HG03175 (cell line): Measurements from ENCODE around the gene COL21A1.

Source experiments
- ATAC-seq: cut with Tn5 transposase; IDR thresholded peaks from one replicate; pipeline ENCODE4 v1.9.1; 2021; ENCODE audit warnings: mild to moderate bottlenecking, moderate library complexity; ENCODE audit not compliant: unreplicated experiment

COL21A1 gene

DNA sequence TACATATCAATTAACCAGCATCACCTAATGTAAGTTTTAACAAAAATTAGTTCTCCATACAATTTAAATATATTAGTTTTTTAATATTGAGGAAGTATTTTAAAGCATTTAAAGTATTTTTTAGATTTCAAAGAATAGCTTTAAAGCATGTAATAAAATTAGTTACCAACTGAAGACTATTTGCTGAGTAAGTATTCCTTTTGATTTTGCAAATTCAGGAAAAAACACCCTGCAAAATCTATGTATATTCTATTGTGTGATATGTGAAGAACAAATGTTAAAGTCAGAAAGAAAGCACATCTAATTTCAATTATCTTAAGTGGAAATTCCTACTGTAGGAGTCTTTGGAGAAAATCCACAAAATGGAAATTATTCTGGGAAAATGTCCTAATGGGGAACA lies 107.3 kb downstream of the COL21A1 start:
- no peak for ATAC-seq

DNA sequence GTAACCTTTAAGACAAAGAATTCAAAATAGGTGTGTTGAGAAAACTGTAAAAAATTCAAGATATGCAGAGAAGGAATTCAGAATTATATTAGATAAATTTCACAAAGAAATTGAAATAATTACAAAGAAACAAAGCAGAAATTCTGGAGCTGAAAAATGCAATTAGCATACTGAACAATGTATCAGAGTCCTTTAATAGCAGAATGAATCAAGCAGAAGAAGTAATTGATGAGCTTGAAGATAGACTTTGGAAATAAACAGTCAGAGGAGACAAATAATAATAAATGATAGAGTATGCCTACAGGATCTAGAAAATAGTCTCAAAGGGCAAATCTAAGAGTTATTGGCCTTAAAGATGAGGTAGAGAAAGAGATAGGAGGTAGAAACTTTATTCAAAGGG lies 131.7 kb downstream of the COL21A1 start:
- no peak for ATAC-seq

DNA sequence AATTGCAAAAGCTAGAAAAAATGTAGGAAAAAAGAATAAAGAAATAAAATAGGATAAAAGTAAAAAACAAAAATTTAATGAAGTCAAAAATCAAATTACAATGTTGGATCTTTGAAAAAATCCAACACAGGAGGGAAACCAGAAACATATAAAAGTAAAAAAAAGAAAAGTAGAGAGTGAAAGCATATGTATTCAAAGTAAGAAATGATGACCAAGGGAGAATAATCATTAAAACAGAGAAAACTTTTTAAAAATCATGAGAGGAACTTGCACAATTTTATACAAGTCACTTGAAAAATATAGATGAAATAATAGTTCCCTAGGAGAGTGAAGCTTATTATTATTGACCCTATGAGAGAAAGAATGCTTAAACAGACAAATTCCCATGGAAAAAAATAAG lies 138.2 kb downstream of the COL21A1 start:
- ATAC-seq: no peak

DNA sequence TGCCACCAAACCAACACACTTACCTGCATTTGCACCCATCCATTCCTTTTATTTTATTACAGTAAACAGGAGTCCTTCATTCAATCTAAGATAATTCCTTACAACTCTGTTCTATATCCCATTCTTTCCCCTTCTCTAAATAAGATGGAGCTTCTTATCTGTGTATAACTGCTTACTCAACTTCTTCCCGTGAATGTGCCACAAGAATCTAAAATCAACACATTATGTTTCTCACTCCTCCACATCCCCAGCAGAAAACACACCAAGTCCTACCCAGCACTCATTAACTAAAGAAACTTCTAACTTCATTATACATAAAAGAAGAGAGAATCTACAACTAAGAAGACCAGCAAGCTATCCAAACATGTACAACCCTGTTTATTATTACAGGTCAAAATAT lies 141.1 kb downstream of the COL21A1 start:
- ATAC-seq: no peak

DNA sequence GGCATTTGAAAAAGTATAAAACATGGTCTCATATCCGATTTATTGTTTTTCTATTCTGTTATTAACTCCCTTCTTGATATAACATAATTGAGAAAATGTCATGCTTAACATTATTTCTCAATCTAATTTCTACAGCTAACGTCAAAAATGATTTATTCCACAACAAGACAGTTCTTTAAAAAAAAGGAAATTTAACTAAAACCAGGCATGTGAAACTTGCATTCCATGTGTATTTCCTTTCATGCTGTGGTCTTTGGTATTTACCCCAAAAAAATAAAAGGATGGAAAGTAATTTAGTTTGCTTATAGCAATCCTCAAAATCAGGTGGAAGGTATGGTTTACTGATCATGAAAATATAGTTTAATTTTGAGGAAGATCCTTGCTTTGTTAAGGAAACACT lies 142.8 kb downstream of the COL21A1 start:
- no peak for ATAC-seq

DNA sequence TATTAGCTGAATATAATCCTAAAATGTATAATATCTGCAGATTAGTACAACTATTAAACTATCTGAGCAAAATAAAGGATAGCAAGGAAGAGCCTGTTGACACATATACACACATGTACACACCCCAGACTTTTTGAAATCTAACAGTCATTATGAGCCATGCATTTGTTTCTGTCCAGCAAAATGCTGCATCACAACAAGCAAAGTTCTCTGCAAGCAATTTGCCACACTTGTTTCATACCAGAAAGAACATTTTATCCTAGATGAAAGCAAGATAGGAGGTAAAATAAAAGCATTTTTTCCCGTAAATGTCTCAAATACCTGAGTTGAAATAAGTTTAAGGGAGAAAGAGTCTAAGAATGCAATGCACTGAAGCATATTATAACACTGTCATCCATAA lies 145.2 kb downstream of the COL21A1 start:
- no peak for ATAC-seq

DNA sequence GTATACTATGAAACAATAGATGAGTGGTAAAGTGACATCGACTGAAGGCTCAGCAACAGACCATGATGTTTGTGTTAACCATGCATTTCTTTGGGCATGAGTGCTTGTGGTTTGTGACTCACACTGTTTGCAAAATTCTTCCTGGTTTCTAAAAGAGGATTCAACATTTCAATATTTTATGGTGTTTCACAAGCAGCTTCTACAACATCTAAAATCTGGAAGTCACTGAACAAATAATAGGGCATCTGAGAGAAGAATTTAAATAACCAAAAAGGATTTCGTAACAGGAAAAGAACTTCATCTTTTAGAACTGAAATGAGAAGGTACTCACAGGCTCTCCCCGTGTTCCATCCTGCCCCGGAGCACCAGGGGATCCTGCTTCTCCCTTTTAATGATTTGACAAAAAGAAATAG lies 146.2 kb downstream of the COL21A1 start:
- no peak for ATAC-seq

DNA sequence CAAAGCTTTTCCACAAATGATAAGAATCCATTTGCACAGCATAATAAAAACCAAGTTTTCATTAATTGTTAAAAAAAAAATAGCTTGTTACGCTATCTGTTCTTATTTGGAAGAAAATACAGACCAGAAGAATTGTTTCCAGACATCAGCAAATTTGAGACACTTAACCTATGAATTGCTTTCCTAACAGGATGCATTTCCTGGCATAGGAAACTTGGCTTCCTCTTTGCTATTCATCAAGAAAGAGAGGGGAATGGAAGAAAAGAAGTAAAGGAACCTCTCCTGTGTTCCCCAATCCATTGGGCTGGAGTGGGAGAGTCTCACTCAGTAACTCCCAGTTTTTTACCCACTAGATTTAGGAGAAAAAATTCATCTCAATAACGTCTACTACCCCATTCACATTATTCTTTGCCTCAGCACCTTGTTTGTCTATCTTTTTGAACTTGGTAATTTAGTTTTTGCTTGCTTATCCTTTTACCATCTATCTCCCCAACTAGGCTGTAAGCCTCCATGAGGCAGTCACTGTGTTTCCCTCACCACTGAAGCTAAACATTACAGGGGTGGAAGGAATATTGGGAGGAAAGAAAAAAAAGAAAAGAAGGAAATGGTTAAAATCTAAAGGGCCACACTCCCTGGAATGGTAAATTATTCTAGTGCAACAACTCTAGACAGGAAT lies 150.3 kb downstream of the COL21A1 start:
- ATAC-seq: no peak

DNA sequence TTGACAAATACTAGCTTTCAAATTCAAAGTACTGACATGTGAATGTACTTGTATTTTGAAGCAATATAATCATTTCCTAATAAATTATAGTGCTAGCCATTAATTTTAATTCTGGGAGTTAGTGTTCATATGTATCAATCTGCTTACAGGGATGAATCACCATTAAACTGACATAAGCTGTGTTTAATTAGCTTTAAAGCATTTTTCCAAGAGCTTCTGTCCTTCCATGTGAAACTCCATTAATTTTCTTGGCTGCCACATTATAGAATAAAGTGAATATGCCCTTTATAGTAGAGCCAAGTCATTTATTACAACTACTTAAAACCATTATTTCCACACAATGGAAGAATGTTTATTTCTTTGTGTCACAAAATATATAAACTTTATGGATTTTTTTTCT lies 150.8 kb downstream of the COL21A1 start:
- ATAC-seq: no peak

DNA sequence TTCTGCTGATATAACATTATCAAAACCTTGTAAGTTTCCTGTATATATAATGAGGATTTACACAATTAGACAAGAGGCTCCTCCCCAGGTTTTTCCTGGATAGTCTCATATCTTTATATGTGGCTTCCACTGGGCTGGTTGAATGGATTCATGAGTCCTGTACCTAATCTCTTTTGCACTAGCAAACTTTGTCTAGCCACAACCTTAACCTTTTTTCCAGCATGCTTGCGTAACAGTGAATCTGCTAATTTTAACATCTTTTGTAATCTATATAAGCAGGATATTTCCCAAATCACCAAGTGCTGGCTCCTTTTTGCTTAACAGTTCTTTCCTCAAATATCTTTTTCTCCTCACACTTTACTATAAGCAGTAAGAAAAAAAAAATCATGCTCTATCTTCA lies 153.6 kb downstream of the COL21A1 start:
- ATAC-seq: no peak

DNA sequence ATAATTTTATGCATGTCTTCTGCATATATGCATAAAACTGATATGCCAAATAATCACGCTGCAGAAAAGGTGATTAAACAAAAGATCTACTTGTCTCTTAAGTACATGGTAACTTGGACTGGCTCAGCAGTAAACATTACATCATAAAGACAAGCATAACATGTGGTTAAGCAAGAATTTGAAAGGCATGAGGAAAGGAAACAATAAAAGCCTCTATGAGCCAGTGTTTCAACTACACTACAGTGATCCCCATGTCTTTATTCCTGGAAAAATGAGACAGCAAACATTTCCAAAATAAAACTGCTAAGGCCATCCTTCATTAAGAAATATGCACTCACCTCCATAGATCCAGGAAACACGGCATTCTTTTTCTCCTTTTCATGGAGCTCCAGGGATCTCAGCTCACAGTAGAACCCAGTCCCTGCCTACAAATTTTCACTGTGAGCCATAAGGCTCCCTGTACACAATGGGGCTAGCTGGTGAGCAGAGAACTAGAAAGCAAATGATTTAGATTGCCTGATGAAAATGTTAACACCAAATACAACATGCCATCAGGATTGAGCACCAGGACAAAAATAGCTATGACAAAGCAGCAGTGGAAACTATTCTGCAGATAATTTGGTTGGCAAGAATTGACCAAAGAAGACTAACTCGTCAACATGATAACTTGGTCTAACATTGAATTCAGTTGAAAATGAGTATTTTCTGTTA lies 156.1 kb downstream of the COL21A1 start:
- ATAC-seq: no peak

DNA sequence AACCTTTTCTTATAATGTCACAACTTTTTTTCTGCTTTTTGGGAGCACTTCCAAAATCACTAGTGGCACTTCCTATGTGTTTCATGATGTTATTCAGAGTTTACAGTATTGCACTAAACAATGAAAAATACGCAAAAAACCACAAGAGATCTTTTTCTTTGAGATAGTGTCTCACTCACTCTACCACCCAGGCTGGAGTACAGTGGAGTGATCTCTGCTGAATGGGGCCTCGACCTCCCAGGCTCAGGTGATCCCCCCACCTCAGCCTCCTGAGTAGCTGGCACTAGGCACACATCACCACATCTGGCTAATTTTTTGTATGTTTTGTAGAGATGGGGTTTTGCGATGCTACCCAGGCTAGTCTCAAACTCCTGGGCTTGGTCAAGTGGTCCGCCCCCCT lies 158.7 kb downstream of the COL21A1 start:
- ATAC-seq: no peak

DNA sequence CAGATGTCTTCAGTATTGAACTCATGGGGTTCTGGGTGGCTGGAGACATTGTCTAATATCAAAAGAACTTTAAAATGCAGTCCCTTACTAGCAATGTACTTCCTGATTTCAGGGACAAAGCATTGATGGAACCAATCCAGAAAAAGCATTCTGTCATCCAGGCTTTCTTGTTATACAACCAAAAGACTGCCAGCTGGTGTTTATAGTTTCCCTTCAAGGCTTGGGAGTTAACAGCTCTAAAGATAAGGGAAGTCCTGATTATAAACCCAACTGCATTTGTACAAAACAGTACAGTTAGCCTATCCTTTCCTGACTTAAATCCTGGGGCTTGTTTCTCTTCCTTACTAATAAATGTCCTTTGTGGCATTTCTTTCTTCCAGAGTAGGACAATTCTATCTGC lies 160.0 kb downstream of the COL21A1 start:
- no peak for ATAC-seq

DNA sequence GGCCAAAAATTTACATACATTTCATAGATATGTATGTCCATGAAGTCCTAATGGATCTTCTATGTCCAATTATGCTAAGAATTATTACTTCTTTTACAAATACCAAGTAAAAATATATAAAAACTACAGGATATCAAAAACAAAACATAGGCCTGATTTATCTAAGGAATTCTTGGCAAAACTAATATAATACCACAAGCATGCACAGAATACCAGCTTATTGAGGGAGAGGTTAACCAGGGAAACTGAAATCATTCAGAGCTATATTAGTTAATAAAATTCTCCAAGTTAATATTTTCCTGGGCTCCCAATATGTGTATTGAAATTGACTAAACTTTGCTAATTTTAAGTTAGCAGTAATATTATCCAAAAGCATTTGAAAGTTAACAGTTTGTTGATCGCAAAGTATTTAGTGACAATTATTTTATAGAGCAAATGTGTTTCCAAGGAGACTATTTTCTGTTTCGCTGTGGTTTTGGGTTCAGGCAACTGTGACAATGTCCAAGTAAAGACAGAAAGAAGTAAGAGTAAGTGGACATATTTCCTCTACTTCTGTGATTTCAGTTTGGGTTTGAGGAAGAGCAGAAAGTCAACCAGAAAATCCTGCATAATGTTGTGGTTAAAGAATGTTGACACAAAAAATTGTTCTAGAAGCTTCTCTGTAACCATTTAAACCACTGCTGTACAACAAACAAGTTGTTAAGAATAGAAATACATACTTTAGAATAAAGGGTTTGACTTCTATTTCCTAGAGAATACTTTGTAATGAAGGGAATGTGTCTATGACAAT lies 167.4 kb downstream of the COL21A1 start:
- no peak for ATAC-seq

DNA sequence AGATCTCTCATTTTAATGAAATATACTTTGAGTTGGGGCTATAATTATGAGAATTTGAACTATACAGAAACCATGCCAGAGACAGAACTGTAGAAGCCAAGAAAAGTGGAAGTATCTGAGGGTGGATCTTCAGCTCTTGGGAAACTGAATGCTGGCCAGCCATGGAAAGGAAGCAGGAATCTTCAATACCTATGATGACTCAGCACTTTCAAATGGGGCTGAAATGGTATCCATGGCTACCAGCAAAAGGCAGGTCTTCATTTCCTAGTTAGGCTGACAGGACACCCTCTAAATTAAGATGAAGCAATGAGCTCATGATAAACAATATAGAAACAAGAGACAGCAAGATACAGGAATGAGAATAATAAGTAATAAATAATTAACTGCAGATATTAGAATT lies 171.3 kb downstream of the COL21A1 start:
- ATAC-seq: no peak

DNA sequence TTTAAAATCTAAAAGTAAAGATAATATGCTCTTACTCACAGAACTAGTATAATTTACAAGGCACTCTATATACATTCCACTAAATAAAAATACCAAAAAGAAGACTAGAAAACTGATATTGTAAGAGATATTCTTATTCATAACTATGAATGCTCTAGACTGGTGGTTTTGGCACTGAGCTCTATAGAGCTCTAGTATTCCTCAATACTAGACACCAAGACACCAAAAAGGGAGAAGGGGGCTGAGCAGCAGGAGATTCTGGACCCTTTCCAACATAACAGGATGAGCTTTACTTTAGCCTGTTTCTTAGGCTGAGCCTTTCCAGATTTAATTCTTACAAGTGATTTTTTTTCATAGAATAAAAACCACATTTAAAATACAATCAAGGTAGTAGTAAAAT lies 173.6 kb downstream of the COL21A1 start:
- no peak for ATAC-seq

DNA sequence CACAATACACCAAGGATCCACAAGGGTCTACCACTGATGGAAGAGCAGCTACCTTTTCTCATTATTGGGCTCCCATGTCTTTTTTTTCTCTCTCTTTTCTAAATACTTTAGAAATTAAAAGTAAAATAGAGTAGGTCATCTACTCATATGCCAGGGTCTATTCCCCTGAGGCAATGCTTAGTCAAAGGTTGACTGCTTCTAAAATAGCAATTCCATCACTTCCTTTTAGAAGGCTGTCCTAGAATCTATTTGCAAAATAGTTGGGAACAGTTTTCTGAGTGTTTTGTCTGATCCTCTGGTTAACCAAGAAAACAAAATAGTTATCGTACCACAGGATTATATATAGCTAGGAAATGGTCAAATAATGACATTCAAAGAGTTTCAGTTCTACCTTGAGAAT lies 174.1 kb downstream of the COL21A1 start:
- ATAC-seq: no peak

DNA sequence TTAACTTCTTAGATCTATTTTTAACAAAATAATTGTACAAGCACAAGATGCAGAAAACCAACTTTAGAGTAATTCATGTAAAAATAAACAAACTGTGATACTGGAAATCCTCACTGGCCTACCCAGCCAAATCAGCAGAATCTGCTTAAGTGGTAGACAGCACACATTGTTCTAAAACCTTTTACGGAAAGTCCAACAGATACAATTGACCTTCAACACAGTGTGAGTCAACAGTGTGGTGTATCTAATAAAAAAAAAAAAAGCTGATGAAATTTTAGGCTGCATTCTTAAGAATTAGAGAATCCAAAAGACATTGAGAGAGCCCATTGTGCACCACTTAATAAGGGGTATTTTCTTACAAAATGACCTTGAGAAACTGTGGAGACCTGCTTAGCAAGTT lies 174.5 kb downstream of the COL21A1 start:
- ATAC-seq: no peak

DNA sequence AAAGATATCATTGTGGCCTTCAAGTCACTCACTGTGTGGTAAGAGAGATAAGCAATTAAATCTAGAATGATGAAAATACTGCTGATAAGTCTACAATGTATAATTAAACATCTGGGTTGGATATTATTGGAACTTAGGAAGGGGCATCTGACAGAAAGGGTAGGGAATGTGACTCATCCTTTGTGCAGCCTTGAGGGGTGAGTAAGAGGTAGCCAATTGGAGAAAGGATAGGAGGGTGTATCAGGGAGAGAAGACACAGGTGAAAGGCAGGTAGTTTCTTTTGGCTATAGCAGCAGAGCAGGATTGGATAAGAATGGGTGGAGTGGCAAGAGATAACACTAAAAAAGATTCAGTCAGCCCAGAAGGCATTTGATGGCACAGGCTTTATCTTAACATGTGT lies 182.0 kb downstream of the COL21A1 start:
- ATAC-seq: no peak

DNA sequence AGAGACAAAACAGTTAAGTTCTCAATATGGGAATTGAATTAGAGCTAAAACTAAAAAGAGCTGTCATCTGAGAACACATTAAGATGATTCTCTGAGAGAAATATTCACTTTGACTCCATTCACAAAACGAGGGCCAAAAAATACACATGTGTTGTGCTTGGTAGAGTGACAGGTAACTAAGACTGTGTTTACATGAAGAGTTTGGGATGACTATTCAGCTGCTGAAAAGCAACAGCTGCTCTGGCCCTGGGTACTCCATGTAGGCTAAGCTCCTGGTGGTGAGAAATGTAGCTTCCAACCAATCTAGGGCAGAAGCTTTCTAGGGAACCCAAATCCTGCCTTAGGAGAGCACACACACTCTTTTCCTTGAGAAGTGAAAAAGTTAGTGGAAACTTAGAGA lies 184.5 kb downstream of the COL21A1 start:
- no peak for ATAC-seq

DNA sequence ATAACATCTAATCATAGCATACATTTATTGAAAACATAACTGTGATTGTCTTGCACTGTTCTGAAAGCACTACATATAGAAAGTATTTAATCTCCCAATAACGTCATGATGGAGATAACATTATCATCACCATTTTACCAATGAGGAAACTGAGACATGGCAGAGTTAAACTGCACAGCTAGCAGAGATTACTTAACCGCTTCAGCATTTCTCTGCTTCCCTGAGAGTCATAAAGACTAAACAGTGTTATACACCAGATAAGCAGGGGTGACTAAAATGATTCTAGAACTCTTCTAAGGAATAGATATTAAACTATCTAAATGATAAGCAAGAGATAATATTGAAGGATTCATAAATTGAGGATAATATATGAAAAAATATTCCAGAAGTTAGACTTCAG lies 188.7 kb downstream of the COL21A1 start:
- ATAC-seq: no peak

DNA sequence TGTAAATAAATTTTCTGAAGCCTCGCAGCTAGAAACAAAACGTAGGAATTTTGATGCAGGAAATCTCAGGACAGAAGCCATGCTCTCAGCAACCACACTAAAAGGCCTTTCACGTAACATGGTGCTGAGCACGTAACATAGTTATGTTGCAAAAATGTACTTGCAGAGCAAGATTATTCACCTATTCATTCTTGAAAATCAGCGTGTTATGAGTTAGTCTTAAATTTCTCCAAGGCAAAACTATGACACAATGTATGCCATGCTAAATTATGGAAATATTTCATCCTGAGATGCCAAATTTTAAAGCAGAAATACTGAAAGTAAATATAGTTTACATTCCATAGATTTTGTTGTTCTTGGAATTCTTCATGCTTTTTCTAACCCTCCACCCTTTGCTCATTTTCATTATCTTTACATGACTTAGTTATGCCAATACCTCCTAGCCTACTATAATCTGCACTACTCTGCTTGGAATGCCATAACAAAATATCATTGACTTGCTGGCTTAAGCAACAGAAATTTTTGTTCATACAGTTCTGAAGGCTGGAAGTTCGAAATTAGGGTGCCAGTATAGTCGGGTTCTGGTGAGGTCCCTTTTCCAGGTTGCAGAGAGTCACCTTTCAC lies 192.2 kb downstream of the COL21A1 start:
- no peak for ATAC-seq
